C1 segment of cervical spinal cord (tissue), 14 donors: ENCODE results near the gene CRYGD.

Source experiments
- DNase-seq, 14 donors: peaks; one replicate each; lab custom pipeline; 2025; lab: John Stamatoyannopoulos, UW

The CRYGD gene

DNA sequence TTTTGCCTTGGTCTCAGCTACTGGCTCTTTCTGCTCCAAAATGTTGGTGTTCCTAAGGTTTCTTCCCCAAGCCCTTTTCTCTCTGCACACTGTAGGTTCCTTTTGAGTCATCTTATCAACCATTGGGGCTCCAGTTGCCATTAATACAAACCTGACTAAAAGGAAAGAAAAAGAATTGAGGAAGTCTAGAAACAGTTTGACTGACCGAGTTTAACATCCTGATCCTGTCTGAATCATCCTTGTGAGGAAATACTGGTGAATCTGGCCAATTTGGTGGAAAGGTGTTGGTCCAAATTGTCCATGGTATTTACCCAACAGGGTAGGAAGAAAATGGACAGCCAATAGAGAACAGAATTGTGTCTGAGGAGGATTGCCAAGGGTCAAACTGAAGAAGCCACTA is 38.3 kb downstream of the CRYGD start:
- no peak for DNase-seq

DNA sequence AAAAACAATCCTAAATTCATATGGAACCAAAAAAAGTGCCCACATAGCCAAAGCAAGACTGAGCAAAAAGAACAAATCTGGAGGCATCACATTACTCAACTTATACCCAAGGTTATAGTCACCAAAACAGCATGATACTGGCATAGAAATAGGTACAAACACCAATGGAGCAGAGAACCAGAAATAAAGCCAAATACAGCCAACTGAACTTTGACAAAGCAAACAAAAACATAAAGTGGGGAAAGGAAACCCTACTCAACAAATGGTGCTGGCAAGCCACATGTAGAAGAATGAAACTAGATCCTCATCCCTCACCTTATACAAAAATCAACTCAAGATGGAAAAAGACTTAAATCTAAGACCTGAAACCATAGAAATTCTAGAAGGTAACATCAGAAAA is 40.5 kb downstream of the CRYGD start:
- no peak for DNase-seq

DNA sequence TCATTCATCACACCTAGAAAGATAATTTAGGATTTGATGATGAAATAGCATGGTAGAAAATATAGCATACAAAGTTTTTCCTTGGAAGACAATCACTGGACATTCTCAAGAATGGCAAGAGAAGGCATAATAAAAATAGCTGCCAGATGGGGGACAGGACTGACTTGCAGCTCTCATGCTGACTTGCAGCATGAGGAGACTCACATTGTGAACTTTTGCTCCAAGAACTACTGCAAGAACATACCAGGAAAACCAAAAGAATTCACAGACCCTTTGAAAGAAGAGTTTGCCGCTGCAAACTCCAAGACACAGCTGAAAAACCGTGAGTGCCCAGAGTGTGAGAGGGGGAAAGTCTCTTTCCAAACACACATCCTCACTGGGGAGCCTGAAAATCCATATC is 47.0 kb downstream of the CRYGD start:
- DNase-seq: no peak

GRCh38 chr2:208074610-208075356 is 49.5 kb downstream of the CRYGD start:
- no peak for DNase-seq

GRCh38 chr2:208072250-208072892 is 52.0 kb downstream of the CRYGD start:
- DNase-seq: peak in 12 of 14 donors; percentile 4 to 38 (median 20)
